Gastroesophageal sphincter (tissue), 4 donors: ENCODE measurements around the gene KTN1. TPM values are rescaled to one million over a fixed set of nuclear protein-coding genes. Genes with fewer than 3 reads are reported as not detected.

Source experiments
- ATAC-seq: fragments of 150-250 bp; one replicate; pipeline ENCODE4 v1.9.1; 2016; ENCODE audit warnings: mild to moderate bottlenecking, moderate library complexity
- H3K27ac ChIP-seq, 4 donors: fragments of 200-600 bp; sonication (generic) in 3 of 4; 1 replicate in 3 of 4; 2 replicates in 1 of 4; pipeline ENCODE4 v1.5.1; 2016 to 2019
- H3K27me3 ChIP-seq: fragments of 200-600 bp; sonication (generic); one replicate; pipeline ENCODE4 v1.5.1; 2019
- H3K36me3 ChIP-seq, 2 donors: fragments of 200-600 bp; sonication (generic); one replicate each; pipeline ENCODE4 v1.5.1; 2019; ENCODE audit warnings: control low read depth in 1 of 2
- H3K4me1 ChIP-seq, 3 donors: fragments of 200-600 bp; sonication (generic); 1 replicate in 2 of 3; 2 replicates in 1 of 3; pipeline ENCODE4 v1.5.1; 2016 to 2019; ENCODE audit warnings: control low read depth in 2 of 3
- H3K4me3 ChIP-seq, 2 donors: fragments of 200-600 bp; sonication (generic); one replicate each; pipeline ENCODE4 v1.5.1; 2019; ENCODE audit warnings: mild to moderate bottlenecking in 1 of 2, moderate library complexity in 1 of 2
- H3K9me3 ChIP-seq, 3 donors: fragments of 200-600 bp; sonication (generic); one replicate each; pipeline ENCODE4 v1.5.1; 2017 to 2019; ENCODE audit warnings: control low read depth in 2 of 3
- CTCF ChIP-seq, 4 experiments: fragments of 200-600 bp in 2 of 4; fragments of 450-650 bp in 2 of 4; sonication (generic) in 1 of 4; IDR thresholded peaks; one replicate each; pipeline ENCODE4 v1.5.1; 2017 to 2019; ENCODE audit warnings: antibody characterized with exemption in 4 of 4, mild to moderate bottlenecking in 2 of 4, moderate library complexity in 2 of 4
- EP300 ChIP-seq: sonication (generic); formaldehyde crosslinking; IDR thresholded peaks from one replicate; pipeline ENCODE4 v1.6.1; 2017; ENCODE audit warnings: antibody characterized with exemption, mild to moderate bottlenecking
- POLR2A ChIP-seq, 2 donors: fragments of 450-650 bp; IDR thresholded peaks; one replicate each; pipeline ENCODE4 v1.6.1; 2017; ENCODE audit warnings: antibody characterized with exemption in 2 of 2, mild to moderate bottlenecking in 2 of 2, moderate library complexity in 1 of 2
- POLR2AphosphoS5 ChIP-seq: sonication (generic); formaldehyde crosslinking; IDR thresholded peaks from one replicate; pipeline ENCODE4 v1.6.1; 2017; ENCODE audit warnings: antibody characterized with exemption
- WGBS, 2 donors: methylation state at CpG; one replicate each; pipeline ENCODE4 v1.1.5; 2018; ENCODE audit warnings: low coverage in 1 of 2; 5-methylcytosine and 5-hydroxymethylcytosine counted together
- total RNA-seq, 4 donors: library from RNA; depleted of rRNA; stranded (reverse); fragments of >200 nt; gene quantifications; one replicate each; pipeline ENCODE4 v1.1.0, GENCODE V29; 2016

Gene KTN1
- total RNA-seq, 4 donors from 2014 or later, result 144 to 204 (median 171) TPM

- no peak for ATAC-seq
- Histone ChIP-seq H3K36me3 (no peaks in the 10 kb centered on the region), H3K4me3 (no peak overlapping the region), H3K9me3 (no peaks in the 10 kb centered on the region), H3K27me3 (no peaks in the 10 kb centered on the region), H3K27ac (no peak overlapping the region), H3K4me1 (peaks cover 2 to 76% (median 8%) of the 10 kb centered on the region in 3 donors)
- WGBS, 2 donors, result 16 to 17% methylated on average over 1 of the region's 1 CpG
- TF ChIP-seq POLR2AphosphoS5, result no peak
- no peak for TF ChIP-seq EP300
- TF ChIP-seq POLR2A (IDR thresholded peaks at IDR 0.05), result no peak
- no peak for TF ChIP-seq CTCF (IDR thresholded peaks at IDR 0.05)
Measured at GRCh38 chr14:55605793-55606192, 25.8 kb downstream of the KTN1 start.

DNA sequence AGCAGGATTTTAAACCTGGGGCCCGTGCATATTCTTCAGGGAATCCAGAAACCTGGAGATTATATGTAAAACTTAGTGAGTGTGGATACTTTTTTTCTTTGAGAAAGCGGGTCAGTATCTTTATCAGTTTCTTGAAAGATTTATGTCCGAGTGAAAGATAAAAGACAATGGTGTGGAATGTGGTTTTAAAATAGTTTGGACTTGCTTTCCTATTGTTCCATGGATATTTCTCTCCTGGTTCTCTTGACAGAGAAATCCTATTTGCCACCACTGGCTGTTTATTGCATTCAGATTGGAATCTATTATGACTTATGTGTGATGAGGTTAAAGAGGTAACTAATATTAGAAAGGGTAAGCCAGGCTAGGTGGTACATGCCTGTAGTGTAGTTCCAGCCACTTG, 27.4 kb downstream of the KTN1 start:
- H3K4me1 ChIP-seq, result peaks cover 2 to 79% (median 8%) of the 10 kb centered on the region in 3 donors
- ATAC-seq, result no peak
- H3K9me3 ChIP-seq, result no peaks in the 10 kb centered on the region
- H3K27ac ChIP-seq, result no peak overlapping the region
- no peak overlapping the region for H3K4me3 ChIP-seq
- H3K27me3 ChIP-seq, result no peaks in the 10 kb centered on the region
- TF ChIP-seq EP300, result no peak
- no peak for TF ChIP-seq POLR2A (IDR thresholded peaks at IDR 0.05)
- TF ChIP-seq POLR2AphosphoS5, result no peak
- no peak for TF ChIP-seq CTCF (IDR thresholded peaks at IDR 0.05)
- no peaks in the 10 kb centered on the region for H3K36me3 ChIP-seq
- WGBS, 2 donors, result 92 to 94% methylated on average over 3 of the region's 3 CpGs

GRCh38 chr14:55609681-55610080, 29.7 kb downstream of the KTN1 start:
- Histone ChIP-seq H3K36me3 (peaks cover 4 to 7% of the 10 kb centered on the region in 2 donors), H3K4me3 (no peak overlapping the region), H3K27me3 (no peaks in the 10 kb centered on the region), H3K9me3 (no peaks in the 10 kb centered on the region), H3K27ac (no peak overlapping the region), H3K4me1 (peaks cover 0 to 72% (median 8%) of the 10 kb centered on the region in 3 donors)
- 10 to 17% methylated on average over 2 to 4 of the region's 4 CpGs for WGBS, 2 donors
- TF ChIP-seq POLR2A (IDR thresholded peaks at IDR 0.05) (no peak), EP300 (no peak)
- no peak for ATAC-seq

- Histone ChIP-seq H3K27me3 (no peaks in the 10 kb centered on the region), H3K4me3 (no peak overlapping the region), H3K27ac (no peak overlapping the region), H3K4me1 (peaks cover 0 to 62% (median 8%) of the 10 kb centered on the region in 3 donors), H3K9me3 (no peaks in the 10 kb centered on the region), H3K36me3 (peaks cover 4 to 15% of the 10 kb centered on the region in 2 donors)
- TF ChIP-seq POLR2A (IDR thresholded peaks at IDR 0.05), result no peak
- no peak for TF ChIP-seq POLR2AphosphoS5
- TF ChIP-seq EP300, result no peak
- no peak for TF ChIP-seq CTCF (IDR thresholded peaks at IDR 0.05)
- ATAC-seq, result no peak
- 84 to 85% methylated on average over 12 of the region's 12 CpGs for WGBS, 2 donors
Measured at GRCh38 chr14:55610713-55611370, 30.8 kb downstream of the KTN1 start.

DNA sequence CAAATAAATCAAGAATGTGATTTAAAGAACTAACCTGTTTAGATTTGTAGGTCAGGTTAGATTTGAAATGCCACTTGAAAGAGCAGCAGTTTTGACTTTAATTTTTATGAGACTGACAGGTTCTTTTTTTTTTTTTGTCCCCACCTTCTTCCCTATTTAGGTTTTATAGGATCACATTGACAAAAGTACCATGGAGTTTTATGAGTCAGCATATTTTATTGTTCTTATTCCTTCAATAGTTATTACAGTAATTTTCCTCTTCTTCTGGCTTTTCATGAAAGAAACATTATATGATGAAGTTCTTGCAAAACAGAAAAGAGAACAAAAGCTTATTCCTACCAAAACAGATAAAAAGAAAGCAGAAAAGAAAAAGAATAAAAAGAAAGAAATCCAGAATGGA, 31.9 kb downstream of the KTN1 start:
- H3K4me1 ChIP-seq, result peaks cover 0 to 52% (median 4%) of the 10 kb centered on the region in 3 donors
- no peak for ATAC-seq
- no peak for TF ChIP-seq CTCF (IDR thresholded peaks at IDR 0.05)
- no peak for TF ChIP-seq POLR2A (IDR thresholded peaks at IDR 0.05)
- no peak for TF ChIP-seq EP300
- TF ChIP-seq POLR2AphosphoS5, result no peak

More for the DNA sequence above, 31.9 kb downstream of the KTN1 start:
- H3K27me3 ChIP-seq, result no peaks in the 10 kb centered on the region
- no peaks in the 10 kb centered on the region for H3K9me3 ChIP-seq
- peaks cover 4 to 25% of the 10 kb centered on the region in 2 donors for H3K36me3 ChIP-seq
- H3K27ac ChIP-seq, result no peak overlapping the region
- H3K4me3 ChIP-seq, result no peak overlapping the region
